B cell (primary cell): ENCODE measurements around the gene SYTL1. TPM values are rescaled to one million over a fixed set of nuclear protein-coding genes. Genes with fewer than 3 reads are reported as not detected.

Experiments
- ATAC-seq: fragments of 200-7000 bp; cut with Tn5 transposase; one replicate; pipeline ENCODE4 v1.10.0; 2021; ENCODE audit warnings: low read depth, mild to moderate bottlenecking, moderate number of reproducible peaks, moderate library complexity
- CTCF ChIA-PET: fragments of 350-600 bp; sonication (Branson Sonifier 250); formaldehyde crosslinking; loops from one replicate; lab custom pipeline; 2021; ENCODE audit warnings: antibody characterized with exemption, inconsistent platforms; lab: Charles Lee
- POLR2A ChIA-PET: fragments of 350-600 bp; sonication (Branson Sonifier 250); formaldehyde crosslinking; loops from one replicate; lab custom pipeline; 2021; ENCODE audit warnings: antibody characterized with exemption; lab: Charles Lee
- DNase-seq: peaks from one replicate; pipeline ENCODE4 v3.0.0; 2013
- H2AFZ ChIP-seq: 2 replicates; pipeline ENCODE4 v1.6.1; 2012; ENCODE audit warnings: mild to moderate bottlenecking, low read depth, low read length; ENCODE audit not compliant: insufficient read depth, poor library complexity, severe bottlenecking
- H3K27ac ChIP-seq, 2 donors: 1 replicate in 1 of 2; 2 replicates in 1 of 2; pipeline ENCODE4 v1.5.1; 2012 to 2013; ENCODE audit warnings: low read length in 2 of 2, mild to moderate bottlenecking in 2 of 2, moderate library complexity in 1 of 2
- H3K27me3 ChIP-seq, 4 experiments: fragments of 200-600 bp in 1 of 4; sonication (generic) in 1 of 4; replicated peaks in 1 of 4; 1 replicate in 2 of 4; 2 replicates in 2 of 4; pipeline versions ENCODE4 v1.6.1 to v1.7.0; 2013 to 2016; ENCODE audit warnings: low read length in 3 of 4, mild to moderate bottlenecking in 2 of 4, mixed read lengths in 1 of 4, moderate library complexity in 1 of 4; ENCODE audit not compliant: insufficient read depth in 4 of 4, control insufficient read depth in 3 of 4; ENCODE audit errors: control extremely low read depth in 1 of 4
- H3K36me3 ChIP-seq, 2 experiments: replicated peaks in 1 of 2; 1 replicate in 1 of 2; 2 replicates in 1 of 2; pipeline versions ENCODE4 v1.6.1 to v1.7.1; 2013; ENCODE audit warnings: low read length in 1 of 2; ENCODE audit not compliant: insufficient read depth in 2 of 2, control insufficient read depth in 1 of 2; ENCODE audit errors: control extremely low read depth in 1 of 2, extremely low read depth in 1 of 2
- H3K4me1 ChIP-seq, 2 donors: fragments of 200-600 bp in 1 of 2; sonication (generic) in 1 of 2; 1 replicate in 1 of 2; 2 replicates in 1 of 2; pipeline versions ENCODE4 v1.5.1 to v1.6.1; 2013 to 2017; ENCODE audit warnings: low read length in 2 of 2; ENCODE audit not compliant: control insufficient read depth in 2 of 2, insufficient read depth in 2 of 2
- H3K4me2 ChIP-seq: replicated peaks from 2 replicates; pipeline ENCODE3; 2012; ENCODE audit warnings: mild to moderate bottlenecking, low read depth, low read length; ENCODE audit not compliant: poor library complexity, severe bottlenecking
- H3K4me3 ChIP-seq, 5 experiments: fragments of 200-600 bp in 1 of 5; sonication (generic) in 1 of 5; 1 replicate in 3 of 5; 2 replicates in 2 of 5; pipeline versions ENCODE4 v1.5.1 to v1.7.0; 2011 to 2016; ENCODE audit warnings: low read length in 4 of 5, mild to moderate bottlenecking in 4 of 5, low read depth in 2 of 5, control low read depth in 1 of 5, moderate library complexity in 1 of 5; ENCODE audit not compliant: insufficient read depth in 1 of 5; ENCODE audit errors: control extremely low read depth in 1 of 5, extremely low read depth in 1 of 5
- H3K79me2 ChIP-seq: fragments of 200-600 bp; sonication (generic); one replicate; pipeline ENCODE4 v1.6.0; 2016; ENCODE audit warnings: low read length; ENCODE audit not compliant: control insufficient read depth, insufficient read depth
- H3K9ac ChIP-seq: fragments of 200-600 bp; sonication (generic); 2 replicates; pipeline ENCODE4 v1.6.1; 2017; ENCODE audit warnings: mild to moderate bottlenecking, low read length, moderate library complexity
- H3K9me3 ChIP-seq, 3 donors: one replicate each; pipeline versions ENCODE4 v1.6.1 to v1.7.1; 2013; ENCODE audit warnings: low read length in 2 of 3; ENCODE audit not compliant: control insufficient read depth in 2 of 3, insufficient read depth in 1 of 3; ENCODE audit errors: control extremely low read depth in 1 of 3
- H4K20me1 ChIP-seq: 2 replicates; pipeline ENCODE4 v1.6.0; 2012; ENCODE audit warnings: mild to moderate bottlenecking, low read length; ENCODE audit not compliant: insufficient read depth, control insufficient read depth, poor library complexity, severe bottlenecking
- H3K27ac Mint-ChIP-seq: one replicate; pipeline ENCODE4 v1.8.0; 2021; ENCODE audit warnings: mixed read lengths
- H3K27me3 Mint-ChIP-seq: one replicate; pipeline ENCODE4 v1.8.0; 2021; ENCODE audit warnings: mixed read lengths
- H3K4me1 Mint-ChIP-seq: one replicate; pipeline ENCODE4 v1.8.0; 2021; ENCODE audit warnings: mixed read lengths
- H3K4me3 Mint-ChIP-seq: one replicate; pipeline ENCODE4 v1.8.0; 2021; ENCODE audit warnings: mixed read lengths
- H3K9me3 Mint-ChIP-seq: one replicate; pipeline ENCODE4 v1.8.0; 2022; ENCODE audit warnings: mixed read lengths; ENCODE audit not compliant: insufficient read depth
- EZH2 ChIP-seq: IDR thresholded peaks from 2 replicates; pipeline ENCODE4 v1.6.1; 2012; ENCODE audit warnings: borderline replicate concordance, low read depth, mild to moderate bottlenecking, moderate library complexity, low read length; ENCODE audit not compliant: insufficient read depth, poor library complexity, severe bottlenecking
- WGBS: methylation state at CpG from one replicate; pipeline ENCODE4 v1.1.5; 2013; ENCODE audit warnings: missing lambda C conversion rate; ENCODE audit not compliant: insufficient coverage; 5-methylcytosine and 5-hydroxymethylcytosine counted together
- intact Hi-C: fragments of 100-400 bp; cut with micrococcal nuclease; formaldehyde crosslinking; loops from one replicate; pipeline ENCODE4 v1.10.0; 2022
- polyA plus RNA-seq: library from polyadenylated mRNA; depleted of rRNA; stranded (reverse); fragments of >200 nt; gene quantifications from 2 replicates; pipeline ENCODE4 v1.2.3, GENCODE V29; 2012
- total RNA-seq, 2 donors: library from RNA; stranded (reverse); fragments of 120-200 nt in 1 of 2; gene quantifications; 1 replicate in 1 of 2; 2 replicates in 1 of 2; pipeline versions ENCODE4 v1.2.3 to v1.2.4, GENCODE V29; 2013 to 2022
- TF ChIP-seq, protein P1 (sequence below): fragments of 200-600 bp; IDR thresholded peaks from one replicate; pipeline ENCODE4 v1.8.0; 2022; ENCODE audit warnings: antibody characterized with exemption, mild to moderate bottlenecking

SYTL1 gene
- total and polyA plus RNA-seq, 2 donors (not counting 1 experiment from before 2014, with no cell fraction given): 159 to 444 TPM

DNA sequence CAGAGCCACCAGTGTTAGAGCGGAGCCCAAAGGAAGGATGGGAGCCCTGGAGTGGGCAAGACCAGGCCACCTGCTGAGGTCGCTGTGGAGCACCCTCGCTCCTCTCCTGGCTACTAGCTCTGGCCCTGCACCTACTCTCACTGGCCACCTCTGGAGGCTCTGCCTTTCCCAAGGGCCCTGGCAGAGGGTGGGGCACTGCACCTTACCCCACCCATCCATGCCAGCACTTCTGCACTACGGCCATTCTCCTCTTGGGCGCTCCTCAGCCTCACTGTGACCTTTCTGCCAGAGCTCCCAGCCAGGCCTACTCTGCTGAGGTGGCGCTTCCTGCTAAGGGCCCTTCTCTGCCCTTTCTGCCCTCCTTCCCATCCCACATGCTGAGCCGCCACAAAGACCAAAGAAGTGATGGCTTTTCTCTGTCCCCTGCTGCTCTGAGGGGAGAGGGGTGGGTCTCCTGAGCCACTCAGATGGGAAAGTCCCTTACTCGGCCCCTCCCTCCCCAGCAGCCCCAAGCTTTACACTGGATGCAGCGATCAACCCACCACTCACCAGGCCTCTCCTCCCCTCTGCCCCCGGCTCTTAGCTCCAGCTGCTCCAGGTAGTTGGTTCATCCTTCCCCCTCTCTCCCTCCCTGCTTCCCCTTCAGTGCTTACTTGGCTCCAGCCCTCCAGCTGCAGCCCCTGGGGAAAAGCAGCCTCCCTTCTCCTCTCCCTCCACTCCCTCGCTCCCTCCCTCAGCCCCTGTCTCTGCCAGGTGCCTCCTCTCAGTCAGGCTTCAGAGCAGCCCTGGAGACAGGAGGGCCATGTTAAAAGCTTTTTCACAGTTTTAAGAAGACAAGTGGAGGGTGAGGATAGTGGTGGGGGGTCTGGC is 34.7 kb upstream of the SYTL1 start:
- Mint-ChIP-seq H3K4me3 (no peak overlapping the region), H3K9me3 (no peaks in the 10 kb centered on the region), H3K27ac (no peak overlapping the region), H3K4me1 (no peaks in the 10 kb centered on the region), H3K27me3 (no peaks in the 10 kb centered on the region)
- no peaks in the 10 kb centered on the region for H3K9me3 ChIP-seq
- ATAC-seq (no peak), DNase-seq (no peak)
- no peak overlapping the region for H3K4me2 ChIP-seq
- POLR2A ChIA-PET: no interaction called here
- H3K36me3 ChIP-seq: peaks cover 0 to 30% of the 10 kb centered on the region in 2 experiments
- H2AFZ ChIP-seq: no peak overlapping the region
- CTCF ChIA-PET: interaction anchor here (0.6 to 4.4 kb wide), 8 partner anchors 10 to 269 kb away, joined by 3 to 31 read pairs (median 7); no protein-coding TSS in a partner anchor
- H3K27me3 ChIP-seq: no peaks in the 10 kb centered on the region
- WGBS: 79% methylated on average over 8 of the region's 11 CpGs
- no peak overlapping the region for H3K9ac ChIP-seq
- no peaks in the 10 kb centered on the region for H4K20me1 ChIP-seq
- no peak overlapping the region for H3K4me3 ChIP-seq
- no peaks in the 10 kb centered on the region for H3K79me2 ChIP-seq
- no peak overlapping the region for H3K27ac ChIP-seq
- no peaks in the 10 kb centered on the region for H3K4me1 ChIP-seq
- TF ChIP-seq, protein P1, sequence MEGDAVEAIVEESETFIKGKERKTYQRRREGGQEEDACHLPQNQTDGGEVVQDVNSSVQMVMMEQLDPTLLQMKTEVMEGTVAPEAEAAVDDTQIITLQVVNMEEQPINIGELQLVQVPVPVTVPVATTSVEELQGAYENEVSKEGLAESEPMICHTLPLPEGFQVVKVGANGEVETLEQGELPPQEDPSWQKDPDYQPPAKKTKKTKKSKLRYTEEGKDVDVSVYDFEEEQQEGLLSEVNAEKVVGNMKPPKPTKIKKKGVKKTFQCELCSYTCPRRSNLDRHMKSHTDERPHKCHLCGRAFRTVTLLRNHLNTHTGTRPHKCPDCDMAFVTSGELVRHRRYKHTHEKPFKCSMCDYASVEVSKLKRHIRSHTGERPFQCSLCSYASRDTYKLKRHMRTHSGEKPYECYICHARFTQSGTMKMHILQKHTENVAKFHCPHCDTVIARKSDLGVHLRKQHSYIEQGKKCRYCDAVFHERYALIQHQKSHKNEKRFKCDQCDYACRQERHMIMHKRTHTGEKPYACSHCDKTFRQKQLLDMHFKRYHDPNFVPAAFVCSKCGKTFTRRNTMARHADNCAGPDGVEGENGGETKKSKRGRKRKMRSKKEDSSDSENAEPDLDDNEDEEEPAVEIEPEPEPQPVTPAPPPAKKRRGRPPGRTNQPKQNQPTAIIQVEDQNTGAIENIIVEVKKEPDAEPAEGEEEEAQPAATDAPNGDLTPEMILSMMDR: no peak
- TF ChIP-seq EZH2: no peak
- intact Hi-C loops: no loop called here
